GM20000 (cell line): Measurements from ENCODE around the gene CLECL1.

Source experiments
- DNase-seq: peaks from one replicate; pipeline ENCODE4 v3.0.0; 2012; ENCODE audit warnings: low spot score
- CTCF ChIP-seq: IDR thresholded peaks from 2 replicates; pipeline ENCODE4 v1.5.1; 2012; ENCODE audit warnings: mild to moderate bottlenecking, control low read depth; ENCODE audit errors: extremely low read depth, missing control alignments

CLECL1 gene

GRCh38 chr12:9751204-9752144 lies 18.6 kb upstream of the CLECL1 start:
- peak; percentile 31 for TF ChIP-seq CTCF
- DNase-seq: no peak

GRCh38 chr12:9750276-9751203 lies 17.6 kb upstream of the CLECL1 start:
- peak; percentile 56 for DNase-seq
- peak; percentile 51 for TF ChIP-seq CTCF

GRCh38 chr12:9749640-9750039 lies 16.7 kb upstream of the CLECL1 start:
- no peak for DNase-seq
- TF ChIP-seq CTCF: no peak

- DNase-seq: no peak
- TF ChIP-seq CTCF: no peak
Measured at GRCh38 chr12:9745199-9745598, 12.3 kb upstream of the CLECL1 start.

- no peak for DNase-seq
- no peak for TF ChIP-seq CTCF
Measured at GRCh38 chr12:9742661-9743060, 9.8 kb upstream of the CLECL1 start.

- peak; percentile 72 for DNase-seq
- TF ChIP-seq CTCF: no peak
Measured at GRCh38 chr12:9741726-9742125, 8.8 kb upstream of the CLECL1 start.
